ENCODE results near the gene AKNA. TPM values are rescaled to one million over a fixed set of nuclear protein-coding genes. Genes with fewer than 3 reads are reported as not detected.

The AKNA gene
- total RNA-seq, 1 donor from 2014 or later: 6.3 TPM

GRCh38 chr9:114307899-114308267 lies 79.9 kb downstream of the AKNA start:
- no peak for TF ChIP-seq CTCF (IDR thresholded peaks at IDR 0.05; ENCODE audit: borderline replicate concordance)
- Histone ChIP-seq H3K9me3 (replicated peaks) (no peaks in the 10 kb centered on the region), H3K36me3 (peaks cover 11% of the 10 kb centered on the region), H3K4me1 (peaks cover 8% of the 10 kb centered on the region), H3K27me3 (ENCODE audit: low read depth) (no peaks in the 10 kb centered on the region), H3K4me3 (no peak overlapping the region), H3K27ac (replicated peaks) (no peak overlapping the region)
- intact Hi-C loops (cut with micrococcal nuclease): no loop called here
- DNase-seq: no peak

GRCh38 chr9:114304416-114305188 lies 83.2 kb downstream of the AKNA start:
- Histone ChIP-seq H3K27me3 (ENCODE audit: low read depth) (no peaks in the 10 kb centered on the region), H3K4me1 (peaks cover 8% of the 10 kb centered on the region), H3K36me3 (peaks cover 17% of the 10 kb centered on the region), H3K4me3 (no peak overlapping the region), H3K27ac (replicated peaks) (no peak overlapping the region), H3K9me3 (replicated peaks) (no peaks in the 10 kb centered on the region)
- no peak for TF ChIP-seq CTCF (IDR thresholded peaks at IDR 0.05; ENCODE audit: borderline replicate concordance)
- no peak for DNase-seq
- intact Hi-C loops (cut with micrococcal nuclease): no loop called here

- no peak for DNase-seq
- no peaks in the 10 kb centered on the region for H3K27me3 ChIP-seq (ENCODE audit: low read depth)
- H3K4me3 ChIP-seq: no peak overlapping the region
- no peak overlapping the region for H3K27ac ChIP-seq (replicated peaks)
- H3K4me1 ChIP-seq: peaks cover 8% of the 10 kb centered on the region
- intact Hi-C loops (cut with micrococcal nuclease): no loop called here
- peaks cover 23% of the 10 kb centered on the region for H3K36me3 ChIP-seq
- H3K9me3 ChIP-seq (replicated peaks): no peaks in the 10 kb centered on the region
- TF ChIP-seq CTCF (IDR thresholded peaks at IDR 0.05; ENCODE audit: borderline replicate concordance): no peak
Observed at GRCh38 chr9:114303977-114304376, 83.8 kb downstream of the AKNA start.

GRCh38 chr9:114303571-114303970 lies 84.2 kb downstream of the AKNA start:
- no peak for DNase-seq
- Histone ChIP-seq H3K27ac (replicated peaks) (no peak overlapping the region), H3K36me3 (peaks cover 25% of the 10 kb centered on the region), H3K9me3 (replicated peaks) (no peaks in the 10 kb centered on the region), H3K4me1 (peaks cover 8% of the 10 kb centered on the region), H3K27me3 (ENCODE audit: low read depth) (no peaks in the 10 kb centered on the region), H3K4me3 (no peak overlapping the region)
- no peak for TF ChIP-seq CTCF (IDR thresholded peaks at IDR 0.05; ENCODE audit: borderline replicate concordance)
- intact Hi-C loops (cut with micrococcal nuclease): no loop called here

GRCh38 chr9:114302727-114303126 lies 85.1 kb downstream of the AKNA start:
- Histone ChIP-seq H3K36me3 (peaks cover 25% of the 10 kb centered on the region), H3K4me3 (no peak overlapping the region), H3K27ac (replicated peaks) (no peak overlapping the region), H3K27me3 (ENCODE audit: low read depth) (no peaks in the 10 kb centered on the region), H3K9me3 (replicated peaks) (no peaks in the 10 kb centered on the region), H3K4me1 (peaks cover 8% of the 10 kb centered on the region)
- DNase-seq: no peak
- TF ChIP-seq CTCF (IDR thresholded peaks at IDR 0.05; ENCODE audit: borderline replicate concordance): no peak
- intact Hi-C loops (cut with micrococcal nuclease): no loop called here
